HepG2 (cell line): ENCODE data around the gene CIAPIN1. TPM values are rescaled to one million over a fixed set of nuclear protein-coding genes. Genes with fewer than 3 reads are reported as not detected.
A peak's percentile ranks its signal among the peaks of the same experiment; 100 is the strongest.

ENCODE experiments used
- CTCF ChIP-seq: sonication (generic); formaldehyde crosslinking; IDR thresholded peaks from 2 replicates; pipeline ENCODE4 v1.5.0; 2020; ENCODE audit warnings: mild to moderate bottlenecking, missing genetic modification reagents, moderate library complexity
- FLYWCH1 ChIP-seq: sonication (generic); formaldehyde crosslinking; IDR thresholded peaks from 2 replicates; pipeline ENCODE4 v1.8.1; 2023; ENCODE audit warnings: mild to moderate bottlenecking, missing genetic modification reagents
- FOXK2 ChIP-seq: fragments of 450-650 bp; IDR thresholded peaks from 2 replicates; pipeline ENCODE4 v1.6.1; 2016
- HNRNPUL1 ChIP-seq: fragments of 200-400 bp; formaldehyde crosslinking; IDR thresholded peaks from 2 replicates; pipeline ENCODE4 v1.6.1; 2017; ENCODE audit warnings: low read depth, mild to moderate bottlenecking, low read length, moderate library complexity
- LCORL ChIP-seq, 2 experiments: fragments of 450-650 bp in 1 of 2; sonication (generic) in 1 of 2; formaldehyde crosslinking in 1 of 2; IDR thresholded peaks; 2 replicates each; pipeline versions ENCODE4 v1.5.0 to v1.6.1; 2017 to 2020; ENCODE audit warnings: antibody characterized with exemption in 1 of 2, missing genetic modification reagents in 1 of 2
- MXD4 ChIP-seq: IDR thresholded peaks from 2 replicates; pipeline ENCODE4 v1.6.1; 2016; ENCODE audit warnings: mild to moderate bottlenecking, missing biosample characterization, missing genetic modification reagents
- NR2F6 ChIP-seq, 2 experiments: IDR thresholded peaks; 2 replicates each; pipeline ENCODE4 v1.6.1; 2016; ENCODE audit warnings: antibody characterized with exemption in 1 of 2, mild to moderate bottlenecking in 1 of 2
- PRDM10 ChIP-seq: sonication (generic); formaldehyde crosslinking; IDR thresholded peaks from 2 replicates; pipeline ENCODE4 v1.4.0; 2020; ENCODE audit warnings: low read depth, missing genetic modification reagents
- RFXANK ChIP-seq: IDR thresholded peaks from 2 replicates; pipeline ENCODE4 v1.6.1; 2016
- SP4 ChIP-seq: sonication (generic); formaldehyde crosslinking; IDR thresholded peaks from 2 replicates; pipeline ENCODE4 v1.8.1; 2023; ENCODE audit warnings: mild to moderate bottlenecking, missing genetic modification reagents
- WIZ ChIP-seq: sonication (generic); formaldehyde crosslinking; IDR thresholded peaks from 2 replicates; pipeline ENCODE4 v1.5.1; 2020; ENCODE audit warnings: mild to moderate bottlenecking, missing genetic modification reagents
- ZBTB25 ChIP-seq: IDR thresholded peaks from 2 replicates; pipeline ENCODE4 v1.6.1; 2018; ENCODE audit warnings: missing genetic modification reagents
- ZBTB7B ChIP-seq: sonication (generic); formaldehyde crosslinking; IDR thresholded peaks from 2 replicates; pipeline ENCODE4 v1.4.0; 2020; ENCODE audit warnings: missing genetic modification reagents
- ZNF232 ChIP-seq: sonication (generic); formaldehyde crosslinking; IDR thresholded peaks from 2 replicates; pipeline ENCODE4 v1.4.0; 2020; ENCODE audit warnings: missing genetic modification reagents, borderline replicate concordance
- ZNF24 ChIP-seq: fragments of 450-650 bp; IDR thresholded peaks from 2 replicates; pipeline ENCODE4 v1.6.1; 2017; ENCODE audit warnings: antibody characterized with exemption, mild to moderate bottlenecking
- ZNF276 ChIP-seq: sonication (generic); formaldehyde crosslinking; IDR thresholded peaks from 2 replicates; pipeline ENCODE4 v1.4.0; 2020; ENCODE audit warnings: mild to moderate bottlenecking, low read depth, missing genetic modification reagents
- ZNF317 ChIP-seq: sonication (generic); formaldehyde crosslinking; IDR thresholded peaks from 2 replicates; pipeline ENCODE4 v1.5.0; 2020; ENCODE audit warnings: mild to moderate bottlenecking, missing genetic modification reagents
- ZNF431 ChIP-seq: sonication (generic); formaldehyde crosslinking; IDR thresholded peaks from 2 replicates; pipeline ENCODE4 v1.9.0; 2022; ENCODE audit warnings: missing genetic modification reagents, low read depth, mild to moderate bottlenecking, borderline replicate concordance
- ZNF567 ChIP-seq: sonication (generic); formaldehyde crosslinking; IDR thresholded peaks from 2 replicates; pipeline ENCODE4 v1.8.1; 2023; ENCODE audit warnings: mild to moderate bottlenecking, missing genetic modification reagents, borderline replicate concordance
- ZNF703 ChIP-seq: sonication (generic); formaldehyde crosslinking; IDR thresholded peaks from 2 replicates; pipeline ENCODE4 v1.5.1; 2020; ENCODE audit warnings: missing genetic modification reagents, mild to moderate bottlenecking, moderate library complexity, borderline replicate concordance
- ZNF766 ChIP-seq: sonication (generic); formaldehyde crosslinking; IDR thresholded peaks from 2 replicates; pipeline ENCODE4 v1.5.0; 2020; ENCODE audit warnings: missing genetic modification reagents, borderline replicate concordance
- polyA plus RNA-seq, 8 experiments: library from polyadenylated mRNA; depleted of rRNA in 3 of 8; stranded (reverse) in 7 of 8; unstranded in 1 of 8; fragments of >200 nt; fragmentation: Illumina TruSeq in 4 of 8; extraction: Trizol in 4 of 8; gene quantifications; 2 replicates each; pipeline versions ENCODE4 v1.2.1 to v1.2.3, GENCODE V29; 2011 to 2016; ENCODE audit warnings: low read depth in 4 of 8, missing spikeins in 1 of 8, mixed read lengths in 1 of 8; ENCODE audit not compliant: insufficient read depth in 1 of 8
- total RNA-seq, 5 experiments: library from RNA; depleted of rRNA; stranded (reverse); fragments of >200 nt; fragmentation: Illumina TruSeq; extraction: Trizol; gene quantifications; 2 replicates each; pipeline ENCODE4 v1.2.3, GENCODE V29; 2016; ENCODE audit warnings: low read depth in 1 of 5

The CIAPIN1 gene
- total and polyA plus RNA-seq, 2 of the 13 experiments (the other 11 are each of a cell fraction or from before 2014, with no cell fraction given), result 69.3 to 89.7 TPM

GRCh38 chr16:57422026-57422944 is 24.9 kb downstream of the CIAPIN1 start (continued):
- TF ChIP-seq ZNF317 (no peak), ZNF703 (CRISPR knock-in tag) (no peak), ZNF24 (no peak), ZNF567 (CRISPR knock-in tag) (no peak), RFXANK (CRISPR knock-in tag) (no peak), ZNF431 (CRISPR knock-in tag) (no peak), WIZ (CRISPR knock-in tag) (no peak), ZNF276 (CRISPR knock-in tag) (no peak), HNRNPUL1 (no peak), ZBTB7B (CRISPR knock-in tag) (peak; percentile 58; the same call in 1 of the 2 replicates), PRDM10 (CRISPR knock-in tag) (peak; percentile 25; the same call in 1 of the 2 replicates), MXD4 (CRISPR knock-in tag) (0 out of 2 replicates have a peak, but pooled peaks have one; percentile 48), SP4 (no peak), LCORL (IDR thresholded peaks at IDR 0.05) (no peak), LCORL (CRISPR knock-in tag; IDR thresholded peaks at IDR 0.05) (0 out of 2 replicates have a peak, but pooled peaks have one; percentile 19), ZBTB25 (CRISPR knock-in tag) (0 out of 2 replicates have a peak, but pooled peaks have one; percentile 39), FOXK2 (no peak), CTCF (CRISPR knock-in tag) (peak; percentile 91), ZNF232 (CRISPR knock-in tag) (no peak), NR2F6 (IDR thresholded peaks at IDR 0.05) (0 out of 2 replicates have a peak, but pooled peaks have one; percentile 12), NR2F6 (CRISPR knock-in tag; IDR thresholded peaks at IDR 0.05) (0 out of 2 replicates have a peak, but pooled peaks have one; percentile 18), FLYWCH1 (no peak), ZNF766 (CRISPR knock-in tag) (no peak)
